Calu3 (cell line): Measurements from ENCODE around the gene SLC2A13. TPM values are rescaled to one million over a fixed set of nuclear protein-coding genes. Genes with fewer than 3 reads are reported as not detected.

Experiments
- BruUV-seq: library from RNA; stranded (reverse); fragments of 400-500 nt; replicated peaks from 2 replicates; lab custom pipeline; 2021; lab: Mats Ljungman, UMichigan
- CTCF ChIA-PET: fragments of 300-600 bp; sonication (Branson Sonifier 250); formaldehyde crosslinking; loops from one replicate; lab custom pipeline; 2022; ENCODE audit warnings: antibody characterized with exemption; lab: Charles Lee
- DNase-seq: peaks from one replicate; pipeline ENCODE4 v3.0.0; 2022
- H3K27ac Mint-ChIP-seq: one replicate; pipeline ENCODE4 v1.8.0; 2022; ENCODE audit warnings: mixed read lengths; ENCODE audit not compliant: unreplicated experiment
- H3K27me3 Mint-ChIP-seq: one replicate; pipeline ENCODE4 v1.8.0; 2022; ENCODE audit warnings: mixed read lengths; ENCODE audit not compliant: unreplicated experiment
- H3K36me3 Mint-ChIP-seq: one replicate; pipeline ENCODE4 v1.8.0; 2022; ENCODE audit warnings: mild to moderate bottlenecking, moderate library complexity, mixed read lengths; ENCODE audit not compliant: insufficient read depth, unreplicated experiment
- H3K4me1 Mint-ChIP-seq: one replicate; pipeline ENCODE4 v1.8.0; 2022; ENCODE audit warnings: mild to moderate bottlenecking, low read depth, mixed read lengths; ENCODE audit not compliant: unreplicated experiment
- H3K4me3 Mint-ChIP-seq: one replicate; pipeline ENCODE4 v1.8.0; 2022; ENCODE audit warnings: mild to moderate bottlenecking, low read depth, moderate library complexity, mixed read lengths; ENCODE audit not compliant: unreplicated experiment
- H3K9me3 Mint-ChIP-seq: one replicate; pipeline ENCODE4 v1.8.0; 2022; ENCODE audit warnings: low read depth, mixed read lengths; ENCODE audit not compliant: unreplicated experiment
- CTCF ChIP-seq: fragments of 200-600 bp; IDR thresholded peaks from one replicate; pipeline ENCODE4 v1.8.0; 2022; ENCODE audit warnings: antibody characterized with exemption; ENCODE audit not compliant: unreplicated experiment
- intact Hi-C: fragments of 100-400 bp; cut with micrococcal nuclease; formaldehyde crosslinking; loops from one replicate; pipeline ENCODE4 v1.10.0; 2022; ENCODE audit not compliant: unreplicated experiment
- total RNA-seq: library from RNA; stranded (reverse); gene quantifications from 2 replicates; pipeline ENCODE4 v1.2.3, GENCODE V29; 2022

Gene SLC2A13
- total RNA-seq, 1 experiment from 2014 or later = 9.4 TPM

- Mint-ChIP-seq H3K36me3 (no peaks in the 10 kb centered on the region), H3K4me3 (no peak overlapping the region), H3K4me1 (no peaks in the 10 kb centered on the region), H3K27me3 (no peaks in the 10 kb centered on the region), H3K9me3 (no peaks in the 10 kb centered on the region), H3K27ac (no peak overlapping the region)
- intact Hi-C loops = no loop called here
- no TSS peak for BruUV-seq
- no peak for DNase-seq
- no peak for TF ChIP-seq CTCF
- CTCF ChIA-PET = no interaction called here
These were observed 36.3 kb upstream of the SLC2A13 start for GRCh38 chr12:40142001-40142744.

GRCh38 chr12:40138526-40138925 lies 32.6 kb upstream of the SLC2A13 start:
- no TSS peak for BruUV-seq
- H3K27me3 Mint-ChIP-seq = no peaks in the 10 kb centered on the region
- no peak overlapping the region for H3K27ac Mint-ChIP-seq
- no peak for TF ChIP-seq CTCF
- CTCF ChIA-PET = no interaction called here
- H3K36me3 Mint-ChIP-seq = no peaks in the 10 kb centered on the region
- no peaks in the 10 kb centered on the region for H3K4me1 Mint-ChIP-seq
- intact Hi-C loops = no loop called here
- no peak overlapping the region for H3K4me3 Mint-ChIP-seq
- H3K9me3 Mint-ChIP-seq = no peaks in the 10 kb centered on the region
- no peak for DNase-seq

GRCh38 chr12:40137252-40137651 lies 31.4 kb upstream of the SLC2A13 start:
- no TSS peak for BruUV-seq
- H3K27ac Mint-ChIP-seq = no peak overlapping the region
- TF ChIP-seq CTCF = no peak
- H3K4me1 Mint-ChIP-seq = no peaks in the 10 kb centered on the region
- H3K27me3 Mint-ChIP-seq = no peaks in the 10 kb centered on the region
- DNase-seq = no peak
- no peak overlapping the region for H3K4me3 Mint-ChIP-seq
- CTCF ChIA-PET = no interaction called here
- intact Hi-C loops = no loop called here
- no peaks in the 10 kb centered on the region for H3K36me3 Mint-ChIP-seq
- H3K9me3 Mint-ChIP-seq = no peaks in the 10 kb centered on the region

GRCh38 chr12:40127408-40127807 lies 21.5 kb upstream of the SLC2A13 start:
- H3K27me3 Mint-ChIP-seq = no peaks in the 10 kb centered on the region
- intact Hi-C loops = no loop called here
- no peak for TF ChIP-seq CTCF
- CTCF ChIA-PET = no interaction called here
- H3K4me3 Mint-ChIP-seq = no peak overlapping the region
- H3K27ac Mint-ChIP-seq = no peak overlapping the region
- H3K36me3 Mint-ChIP-seq = no peaks in the 10 kb centered on the region
- no peak for DNase-seq
- H3K9me3 Mint-ChIP-seq = no peaks in the 10 kb centered on the region
- no TSS peak for BruUV-seq
- H3K4me1 Mint-ChIP-seq = no peaks in the 10 kb centered on the region
